Right lobe of liver (tissue), 4 donors: ENCODE data around the gene OLIG2.

Experiments used
- CTCF ChIP-seq, 4 donors: fragments of 200-600 bp in 3 of 4; fragments of 450-650 bp in 1 of 4; IDR thresholded peaks; one replicate each; pipeline versions ENCODE4 v1.5.1 to v1.8.0; 2016 to 2022; ENCODE audit warnings: antibody characterized with exemption in 4 of 4, mild to moderate bottlenecking in 2 of 4
- POLR2A ChIP-seq: fragments of 450-650 bp; IDR thresholded peaks from one replicate; pipeline ENCODE4 v1.6.1; 2017; ENCODE audit warnings: antibody characterized with exemption, mild to moderate bottlenecking
- donor health status: DM: no; HTN: no; CAD: no.
- donor health status: DM: no; HTN: no; CAD: no.
- donor health status: DM: no; HTN: yes; CAD: no.

GRCh38 chr21:33008333-33009051 is 17.2 kb upstream of the OLIG2 start:
- TF ChIP-seq CTCF (IDR thresholded peaks at IDR 0.05): no peak
- TF ChIP-seq POLR2A: no peak
